ENCODE data around the gene ZNF860. TPM values are rescaled to one million over a fixed set of nuclear protein-coding genes. Genes with fewer than 3 reads are reported as not detected.

The ZNF860 gene
- total RNA-seq, 4 donors from 2014 or later = 0.12 to 0.95 (median 0.44) TPM

GRCh38 chr3:31968369-31968926 is 13.1 kb upstream of the ZNF860 start:
- TF ChIP-seq CTCF (IDR thresholded peaks at IDR 0.05) = no peak
- no peak for DNase-seq (ENCODE audit: low spot score)
- ATAC-seq (ENCODE audit: low FRiP score) = no peak

- ATAC-seq (ENCODE audit: low FRiP score) (no peak), DNase-seq (ENCODE audit: low spot score) (no peak)
- TF ChIP-seq CTCF (IDR thresholded peaks at IDR 0.05) = no peak
Observed at GRCh38 chr3:31968927-31969418, 12.6 kb upstream of the ZNF860 start.

- ATAC-seq (ENCODE audit: low FRiP score) (no peak), DNase-seq (ENCODE audit: low spot score) (no peak)
- TF ChIP-seq CTCF (IDR thresholded peaks at IDR 0.05) = no peak
Observed at GRCh38 chr3:31971607-31972006, 9.9 kb upstream of the ZNF860 start.

- no peak for TF ChIP-seq CTCF (IDR thresholded peaks at IDR 0.05)
- ATAC-seq (ENCODE audit: low FRiP score) (no peak), DNase-seq (ENCODE audit: low spot score) (no peak)
Observed at GRCh38 chr3:31973081-31973480, 8.5 kb upstream of the ZNF860 start.

- no peak for DNase-seq (ENCODE audit: low spot score)
- no peak for ATAC-seq (ENCODE audit: low FRiP score)
- TF ChIP-seq CTCF (IDR thresholded peaks at IDR 0.05) = no peak
Observed at GRCh38 chr3:31973837-31974236, 7.7 kb upstream of the ZNF860 start.

- no peak for TF ChIP-seq CTCF (IDR thresholded peaks at IDR 0.05)
- DNase-seq (ENCODE audit: low spot score) (no peak), ATAC-seq (ENCODE audit: low FRiP score) (no peak)
Observed at GRCh38 chr3:31974471-31974870, 7.1 kb upstream of the ZNF860 start.

- TF ChIP-seq CTCF (IDR thresholded peaks at IDR 0.05) = no peak
- DNase-seq (ENCODE audit: low spot score) (no peak), ATAC-seq (ENCODE audit: low FRiP score) (no peak)
Observed at GRCh38 chr3:31974964-31975363, 6.6 kb upstream of the ZNF860 start.

Data from omental fat pad (tissue), 4 donors.